Kidney (tissue), 14 donors: ENCODE data around the gene SHROOM4. TPM values are rescaled to one million over a fixed set of nuclear protein-coding genes. Genes with fewer than 3 reads are reported as not detected.
A peak's percentile ranks its signal among the peaks of the same experiment; 100 is the strongest.

Source experiments
- DNase-seq, 5 donors: peaks; one replicate each; pipeline ENCODE4 v3.0.0-alpha.2; 2013 to 2020
- FAIRE-seq: peaks from 2 replicates; lab custom pipeline; 2012; peaks lifted over from hg19 to GRCh38; lab: Jason Lieb, UNC
- H3K27ac ChIP-seq, 2 donors: one replicate each; pipeline ENCODE4 v1.7.0; 2013; ENCODE audit warnings: low read depth in 2 of 2, low read length in 2 of 2, inconsistent platforms in 1 of 2
- H3K27me3 ChIP-seq: one replicate; pipeline ENCODE4 v1.7.1; 2013; ENCODE audit warnings: low read length, inconsistent platforms; ENCODE audit not compliant: control insufficient read depth, insufficient read depth
- H3K36me3 ChIP-seq, 3 donors: one replicate each; pipeline versions ENCODE4 v1.7.0 to v1.7.1; 2013; ENCODE audit warnings: low read length in 3 of 3, control low read depth in 1 of 3, inconsistent platforms in 1 of 3; ENCODE audit not compliant: insufficient read depth in 3 of 3, control insufficient read depth in 2 of 3
- H3K4me1 ChIP-seq, 3 donors: one replicate each; pipeline versions ENCODE4 v1.7.0 to v1.7.1; 2013; ENCODE audit warnings: low read length in 3 of 3, inconsistent platforms in 1 of 3, low read depth in 1 of 3; ENCODE audit not compliant: control insufficient read depth in 2 of 3, insufficient read depth in 2 of 3
- H3K4me3 ChIP-seq, 3 donors: one replicate each; pipeline versions ENCODE4 v1.7.0 to v1.8.1; 2013; ENCODE audit warnings: low read length in 3 of 3, control low read depth in 1 of 3, inconsistent platforms in 1 of 3
- H3K9ac ChIP-seq, 3 donors: one replicate each; pipeline versions ENCODE4 v1.7.0 to v1.7.1; 2013; ENCODE audit warnings: low read length in 3 of 3, control low read depth in 1 of 3, inconsistent platforms in 1 of 3
- H3K9me3 ChIP-seq, 3 donors: one replicate each; pipeline versions ENCODE4 v1.7.0 to v1.7.1; 2013; ENCODE audit warnings: low read length in 3 of 3, control low read depth in 1 of 3, inconsistent platforms in 1 of 3; ENCODE audit not compliant: control insufficient read depth in 2 of 3, insufficient read depth in 1 of 3
- CTCF ChIP-seq: IDR thresholded peaks from 3 replicates; pipeline ENCODE4 v1.5.1; 2012; ENCODE audit warnings: mild to moderate bottlenecking, moderate library complexity, borderline replicate concordance; ENCODE audit not compliant: insufficient read depth; ENCODE audit errors: extremely low read depth
- intact Hi-C: fragments of 100-400 bp; cut with DNase I; formaldehyde crosslinking; loops from one replicate; pipeline ENCODE4 v1.11.1; 2022
- polyA plus RNA-seq: library from polyadenylated mRNA; stranded (reverse); fragments of 350-450 nt; fragmentation: Illumina TruSeq; extraction: RNeasy Lipid Tissue Mini Kit (QIAGEN cat#74804); gene quantifications from one replicate; pipeline ENCODE4 v1.2.3, GENCODE V29; 2014; ENCODE audit warnings: low read depth, low replicate concordance; ENCODE audit not compliant: insufficient read depth
- total RNA-seq: library from RNA; stranded (reverse); fragmentation: NEBNext Ultra II Directional; extraction: Animal tissue kit (Norgen Biotek cat#: 25700); gene quantifications from one replicate; pipeline ENCODE4 v1.2.1, GENCODE V29; 2021
- donor health status: control.
- donor health status: control.
- donor health status: control.
- donor health status: control.
- donor health status: control.
- donor health status: DM: yes; HTN: yes; CAD: no.
- donor health status: Normal renal cell carcinoma (clear cell type).

The SHROOM4 gene
- total and polyA plus RNA-seq, 2 donors from 2014 or later: 5.7 to 21.8 TPM

DNA sequence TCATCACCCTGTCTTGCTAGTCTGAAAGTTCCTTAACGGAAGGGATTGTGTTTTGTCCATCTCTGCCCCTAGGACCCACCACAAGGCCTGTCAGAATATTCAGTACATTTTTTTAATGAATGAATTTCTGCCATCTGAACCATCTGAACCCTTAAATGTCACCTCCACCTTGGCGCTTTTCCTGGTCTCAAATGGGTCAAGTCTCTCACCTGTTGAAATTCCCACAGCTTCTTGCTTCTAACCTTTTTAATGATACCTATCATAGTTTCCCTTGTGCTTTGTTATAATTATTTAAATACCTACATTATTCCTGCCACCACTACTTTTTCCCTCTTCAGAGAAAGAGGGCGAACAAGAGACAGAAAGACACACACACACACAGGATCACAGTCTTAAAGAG is 48.0 kb downstream of the SHROOM4 start:
- no peak overlapping the region for H3K4me3 ChIP-seq
- FAIRE-seq (no peak), DNase-seq (no peak)
- H3K4me1 ChIP-seq: peaks cover 0 to 4% (median 0%) of the 10 kb centered on the region in 3 donors
- no peaks in the 10 kb centered on the region for H3K36me3 ChIP-seq
- no peak for TF ChIP-seq CTCF
- no peak overlapping the region for H3K27ac ChIP-seq
- H3K27me3 ChIP-seq: peaks cover 2% of the 10 kb centered on the region
- H3K9me3 ChIP-seq: no peaks in the 10 kb centered on the region
- intact Hi-C loops: no loop called here
- H3K9ac ChIP-seq: no peak overlapping the region

- Histone ChIP-seq H3K36me3 (no peaks in the 10 kb centered on the region), H3K4me1 (no peaks in the 10 kb centered on the region), H3K9ac (no peak overlapping the region), H3K27me3 (peaks cover 2% of the 10 kb centered on the region), H3K9me3 (no peaks in the 10 kb centered on the region), H3K4me3 (no peak overlapping the region), H3K27ac (no peak overlapping the region)
- intact Hi-C loops: no loop called here
- FAIRE-seq: peak; percentile 74
- no peak for TF ChIP-seq CTCF
- DNase-seq: no peak
These were observed 51.4 kb downstream of the SHROOM4 start for GRCh38 chrX:50762578-50762977.

- DNase-seq (no peak), FAIRE-seq (no peak)
- no peak overlapping the region for H3K27ac ChIP-seq
- H3K4me3 ChIP-seq: no peak overlapping the region
- no peak overlapping the region for H3K9ac ChIP-seq
- no peaks in the 10 kb centered on the region for H3K9me3 ChIP-seq
- intact Hi-C loops: no loop called here
- H3K36me3 ChIP-seq: no peaks in the 10 kb centered on the region
- TF ChIP-seq CTCF: no peak
- no peaks in the 10 kb centered on the region for H3K4me1 ChIP-seq
- no peaks in the 10 kb centered on the region for H3K27me3 ChIP-seq
These were observed 57.7 kb downstream of the SHROOM4 start for GRCh38 chrX:50756276-50756675.

GRCh38 chrX:50751091-50751490 is 62.9 kb downstream of the SHROOM4 start:
- Histone ChIP-seq H3K27me3 (no peaks in the 10 kb centered on the region), H3K9me3 (no peaks in the 10 kb centered on the region), H3K9ac (no peak overlapping the region), H3K4me3 (no peak overlapping the region), H3K27ac (no peak overlapping the region), H3K36me3 (no peaks in the 10 kb centered on the region), H3K4me1 (no peaks in the 10 kb centered on the region)
- no peak for TF ChIP-seq CTCF
- intact Hi-C loops: no loop called here
- no peak for FAIRE-seq
- DNase-seq: no peak
